ENCODE results near the gene KANK4. TPM values are rescaled to one million over a fixed set of nuclear protein-coding genes. Genes with fewer than 3 reads are reported as not detected.

Gene KANK4
- total and polyA plus RNA-seq, 2 donors (not counting 1 experiment from before 2014, with no cell fraction given): not detected

GRCh38 chr1:62288662-62289061 lies 30.6 kb downstream of the KANK4 start:
- Mint-ChIP-seq H3K27ac (no peak overlapping the region), H3K4me1 (no peaks in the 10 kb centered on the region), H3K4me3 (no peak overlapping the region), H3K27me3 (peaks cover 37% of the 10 kb centered on the region), H3K9me3 (ENCODE audit: insufficient read depth) (no peaks in the 10 kb centered on the region)
- Histone ChIP-seq H3K27ac (ENCODE audit: low read length in 2 of 2) (no peak overlapping the region), H3K4me2 (replicated peaks; ENCODE audit: low read depth, low read length, poor library complexity, severe bottlenecking) (no peak overlapping the region), H2AFZ (ENCODE audit: insufficient read depth, low read depth, low read length, poor library complexity, severe bottlenecking) (no peak overlapping the region), H4K20me1 (ENCODE audit: control insufficient read depth, insufficient read depth, low read length, poor library complexity, severe bottlenecking) (no peaks in the 10 kb centered on the region), H3K4me3 (ENCODE audit: control extremely low read depth in 1 of 5, extremely low read depth in 1 of 5, insufficient read depth in 1 of 5, low read depth in 2 of 5, low read length in 4 of 5) (no peak overlapping the region), H3K9me3 (ENCODE audit: control extremely low read depth in 1 of 3, control insufficient read depth in 2 of 3, insufficient read depth in 1 of 3, low read length in 2 of 3) (no peaks in the 10 kb centered on the region), H3K36me3 (replicated peaks in 1 of 2; ENCODE audit: control extremely low read depth in 1 of 2, control insufficient read depth in 1 of 2, extremely low read depth in 1 of 2, insufficient read depth in 2 of 2, low read length in 1 of 2) (no peaks in the 10 kb centered on the region), H3K79me2 (ENCODE audit: control insufficient read depth, insufficient read depth, low read length) (no peaks in the 10 kb centered on the region), H3K27me3 (replicated peaks in 1 of 4; ENCODE audit: control extremely low read depth in 1 of 4, control insufficient read depth in 3 of 4, insufficient read depth in 4 of 4, low read length in 3 of 4) (no peaks in the 10 kb centered on the region), H3K9ac (ENCODE audit: low read length) (no peak overlapping the region), H3K4me1 (ENCODE audit: control insufficient read depth in 2 of 2, insufficient read depth in 2 of 2, low read length in 2 of 2) (no peaks in the 10 kb centered on the region)
- WGBS (ENCODE audit: insufficient coverage): no CpG with 5 or more reads among the region's 4 CpGs
- no peak for TF ChIP-seq CTCF (IDR thresholded peaks at IDR 0.05)
- TF ChIP-seq EZH2 (IDR thresholded peaks at IDR 0.05; ENCODE audit: borderline replicate concordance, insufficient read depth, low read depth, low read length, poor library complexity, severe bottlenecking): no peak
- intact Hi-C loops (cut with micrococcal nuclease): no loop called here
- ChIA-PET CTCF (no interaction called here), POLR2A (no interaction called here)
- no peak for ATAC-seq (ENCODE audit: low read depth)
- DNase-seq: no peak

GRCh38 chr1:62288224-62288623 lies 31.0 kb downstream of the KANK4 start:
- H3K4me1 ChIP-seq (ENCODE audit: control insufficient read depth in 2 of 2, insufficient read depth in 2 of 2, low read length in 2 of 2): no peaks in the 10 kb centered on the region
- Mint-ChIP-seq H3K27me3 (peaks cover 39% of the 10 kb centered on the region), H3K9me3 (ENCODE audit: insufficient read depth) (no peaks in the 10 kb centered on the region), H3K4me1 (no peaks in the 10 kb centered on the region), H3K27ac (no peak overlapping the region), H3K4me3 (no peak overlapping the region)
- H3K4me3 ChIP-seq (ENCODE audit: control extremely low read depth in 1 of 5, extremely low read depth in 1 of 5, insufficient read depth in 1 of 5, low read depth in 2 of 5, low read length in 4 of 5): no peak overlapping the region
- ChIA-PET CTCF (no interaction called here), POLR2A (no interaction called here)
- H3K27ac ChIP-seq (ENCODE audit: low read length in 2 of 2): no peak overlapping the region
- no peak overlapping the region for H3K4me2 ChIP-seq (replicated peaks; ENCODE audit: low read depth, low read length, poor library complexity, severe bottlenecking)
- 100% methylated on average over 1 of the region's 2 CpGs for WGBS (ENCODE audit: insufficient coverage)
- no peaks in the 10 kb centered on the region for H3K27me3 ChIP-seq (replicated peaks in 1 of 4; ENCODE audit: control extremely low read depth in 1 of 4, control insufficient read depth in 3 of 4, insufficient read depth in 4 of 4, low read length in 3 of 4)
- intact Hi-C loops (cut with micrococcal nuclease): no loop called here
- no peaks in the 10 kb centered on the region for H3K79me2 ChIP-seq (ENCODE audit: control insufficient read depth, insufficient read depth, low read length)
- H2AFZ ChIP-seq (ENCODE audit: insufficient read depth, low read depth, low read length, poor library complexity, severe bottlenecking): no peak overlapping the region
- H4K20me1 ChIP-seq (ENCODE audit: control insufficient read depth, insufficient read depth, low read length, poor library complexity, severe bottlenecking): no peaks in the 10 kb centered on the region
- H3K9me3 ChIP-seq (ENCODE audit: control extremely low read depth in 1 of 3, control insufficient read depth in 2 of 3, insufficient read depth in 1 of 3, low read length in 2 of 3): no peaks in the 10 kb centered on the region
- TF ChIP-seq EZH2 (IDR thresholded peaks at IDR 0.05; ENCODE audit: borderline replicate concordance, insufficient read depth, low read depth, low read length, poor library complexity, severe bottlenecking) (no peak), CTCF (IDR thresholded peaks at IDR 0.05) (no peak)
- no peak overlapping the region for H3K9ac ChIP-seq (ENCODE audit: low read length)
- DNase-seq: no peak
- ATAC-seq (ENCODE audit: low read depth): no peak
- no peaks in the 10 kb centered on the region for H3K36me3 ChIP-seq (replicated peaks in 1 of 2; ENCODE audit: control extremely low read depth in 1 of 2, control insufficient read depth in 1 of 2, extremely low read depth in 1 of 2, insufficient read depth in 2 of 2, low read length in 1 of 2)

All from B cell (primary cell).